ENCODE measurements around the gene SLC24A3.

Gene SLC24A3

DNA sequence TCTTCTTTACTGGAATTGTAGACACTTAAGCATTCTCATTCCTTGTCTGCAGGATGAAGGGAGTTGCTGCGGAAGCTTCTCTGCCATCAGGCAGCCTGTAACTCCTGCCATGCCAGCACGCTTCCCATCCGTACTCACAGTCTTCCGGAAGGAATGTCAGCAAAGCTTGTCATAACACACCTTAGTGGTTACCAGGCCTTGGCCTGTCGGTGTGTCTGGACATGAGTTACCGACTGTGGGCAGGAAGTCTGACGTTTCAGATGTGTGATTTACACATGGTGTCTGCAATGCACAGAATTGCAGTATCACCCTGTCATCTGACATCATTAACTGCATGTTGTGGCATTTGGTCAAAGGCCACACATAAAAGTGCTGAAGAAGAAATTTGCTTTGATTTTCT is 102.2 kb downstream of the SLC24A3 start:
- H3K4me1 ChIP-seq (ENCODE audit: control insufficient read depth, insufficient read depth, low read length, poor library complexity, severe bottlenecking), result no peaks in the 10 kb centered on the region
- H3K4me3 ChIP-seq (ENCODE audit: insufficient read depth, low read depth, low read length, poor library complexity, severe bottlenecking), result no peak overlapping the region
- no peaks in the 10 kb centered on the region for H3K27me3 ChIP-seq (replicated peaks; ENCODE audit: control insufficient read depth, insufficient read depth, low read length, poor library complexity, severe bottlenecking)
- H3K27ac ChIP-seq (ENCODE audit: insufficient read depth, low read length, poor library complexity, severe bottlenecking), result no peak overlapping the region
- no peaks in the 10 kb centered on the region for H3K9me3 ChIP-seq (ENCODE audit: control insufficient read depth, low read length)
- DNase-seq, result no peak
- H3K36me3 ChIP-seq (ENCODE audit: control insufficient read depth, insufficient read depth, low read length), result no peaks in the 10 kb centered on the region

GRCh38 chr20:19317237-19318069 is 105.0 kb downstream of the SLC24A3 start:
- H3K27ac ChIP-seq (ENCODE audit: insufficient read depth, low read length, poor library complexity, severe bottlenecking), result no peak overlapping the region
- no peaks in the 10 kb centered on the region for H3K4me1 ChIP-seq (ENCODE audit: control insufficient read depth, insufficient read depth, low read length, poor library complexity, severe bottlenecking)
- no peak for DNase-seq
- no peaks in the 10 kb centered on the region for H3K9me3 ChIP-seq (ENCODE audit: control insufficient read depth, low read length)
- no peak overlapping the region for H3K4me3 ChIP-seq (ENCODE audit: insufficient read depth, low read depth, low read length, poor library complexity, severe bottlenecking)
- no peaks in the 10 kb centered on the region for H3K27me3 ChIP-seq (replicated peaks; ENCODE audit: control insufficient read depth, insufficient read depth, low read length, poor library complexity, severe bottlenecking)
- H3K36me3 ChIP-seq (ENCODE audit: control insufficient read depth, insufficient read depth, low read length), result no peaks in the 10 kb centered on the region

DNA sequence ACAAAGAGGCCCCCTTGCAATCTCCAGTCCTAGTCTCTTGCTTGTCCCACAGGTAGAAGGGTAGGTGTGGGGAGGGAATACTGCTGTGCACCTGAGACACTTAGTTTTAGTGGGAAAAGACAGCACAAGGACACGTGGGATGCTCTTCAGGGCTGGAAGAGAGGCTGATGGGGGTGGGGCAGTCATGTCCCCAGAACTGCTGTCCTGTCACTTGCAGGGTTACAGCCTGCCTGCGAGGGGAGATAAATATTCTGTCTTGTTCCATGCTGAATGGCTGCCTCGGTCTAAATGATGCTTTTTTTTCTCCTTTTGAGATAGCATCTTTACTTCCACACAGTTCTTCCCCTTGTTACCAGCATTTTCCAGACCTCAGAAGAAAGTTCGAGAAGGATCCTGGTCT is 106.2 kb downstream of the SLC24A3 start:
- no peaks in the 10 kb centered on the region for H3K36me3 ChIP-seq (ENCODE audit: control insufficient read depth, insufficient read depth, low read length)
- no peaks in the 10 kb centered on the region for H3K4me1 ChIP-seq (ENCODE audit: control insufficient read depth, insufficient read depth, low read length, poor library complexity, severe bottlenecking)
- H3K9me3 ChIP-seq (ENCODE audit: control insufficient read depth, low read length), result no peaks in the 10 kb centered on the region
- H3K4me3 ChIP-seq (ENCODE audit: insufficient read depth, low read depth, low read length, poor library complexity, severe bottlenecking), result no peak overlapping the region
- no peak overlapping the region for H3K27ac ChIP-seq (ENCODE audit: insufficient read depth, low read length, poor library complexity, severe bottlenecking)
- H3K27me3 ChIP-seq (replicated peaks; ENCODE audit: control insufficient read depth, insufficient read depth, low read length, poor library complexity, severe bottlenecking), result no peaks in the 10 kb centered on the region
- no peak for DNase-seq

DNA sequence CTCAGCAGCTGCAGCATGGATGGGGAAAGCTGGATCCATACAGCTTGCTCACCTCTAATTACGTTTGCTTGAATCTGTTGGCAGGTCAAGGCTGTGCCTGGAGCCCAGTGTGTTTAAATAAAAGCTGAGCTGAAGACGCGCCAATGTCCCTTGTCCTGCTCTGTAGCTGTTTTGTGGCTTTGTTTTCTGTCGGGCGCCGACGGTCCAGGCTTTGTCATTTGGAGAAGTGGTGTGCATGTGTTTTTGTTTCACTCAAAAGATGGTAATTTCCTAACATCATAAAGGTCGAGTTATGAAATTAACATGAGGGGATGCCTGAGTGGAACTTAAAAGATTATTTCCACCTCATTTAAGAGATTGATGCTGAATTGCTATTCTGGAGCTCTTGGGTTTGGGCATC is 107.6 kb downstream of the SLC24A3 start:
- Histone ChIP-seq H3K36me3 (ENCODE audit: control insufficient read depth, insufficient read depth, low read length) (no peaks in the 10 kb centered on the region), H3K27me3 (replicated peaks; ENCODE audit: control insufficient read depth, insufficient read depth, low read length, poor library complexity, severe bottlenecking) (no peaks in the 10 kb centered on the region), H3K27ac (ENCODE audit: insufficient read depth, low read length, poor library complexity, severe bottlenecking) (no peak overlapping the region), H3K9me3 (ENCODE audit: control insufficient read depth, low read length) (no peaks in the 10 kb centered on the region), H3K4me1 (ENCODE audit: control insufficient read depth, insufficient read depth, low read length, poor library complexity, severe bottlenecking) (no peaks in the 10 kb centered on the region), H3K4me3 (ENCODE audit: insufficient read depth, low read depth, low read length, poor library complexity, severe bottlenecking) (no peak overlapping the region)
- no peak for DNase-seq

- Histone ChIP-seq H3K27ac (ENCODE audit: insufficient read depth, low read length, poor library complexity, severe bottlenecking) (no peak overlapping the region), H3K36me3 (ENCODE audit: control insufficient read depth, insufficient read depth, low read length) (no peaks in the 10 kb centered on the region), H3K9me3 (ENCODE audit: control insufficient read depth, low read length) (no peaks in the 10 kb centered on the region), H3K4me3 (ENCODE audit: insufficient read depth, low read depth, low read length, poor library complexity, severe bottlenecking) (no peak overlapping the region), H3K4me1 (ENCODE audit: control insufficient read depth, insufficient read depth, low read length, poor library complexity, severe bottlenecking) (no peaks in the 10 kb centered on the region), H3K27me3 (replicated peaks; ENCODE audit: control insufficient read depth, insufficient read depth, low read length, poor library complexity, severe bottlenecking) (no peaks in the 10 kb centered on the region)
- DNase-seq, result no peak
These were observed 108.7 kb downstream of the SLC24A3 start for GRCh38 chr20:19321176-19321575.

- no peak overlapping the region for H3K4me3 ChIP-seq (ENCODE audit: insufficient read depth, low read depth, low read length, poor library complexity, severe bottlenecking)
- H3K27me3 ChIP-seq (replicated peaks; ENCODE audit: control insufficient read depth, insufficient read depth, low read length, poor library complexity, severe bottlenecking), result no peaks in the 10 kb centered on the region
- H3K4me1 ChIP-seq (ENCODE audit: control insufficient read depth, insufficient read depth, low read length, poor library complexity, severe bottlenecking), result no peaks in the 10 kb centered on the region
- DNase-seq, result no peak
- no peak overlapping the region for H3K27ac ChIP-seq (ENCODE audit: insufficient read depth, low read length, poor library complexity, severe bottlenecking)
- no peaks in the 10 kb centered on the region for H3K9me3 ChIP-seq (ENCODE audit: control insufficient read depth, low read length)
- no peaks in the 10 kb centered on the region for H3K36me3 ChIP-seq (ENCODE audit: control insufficient read depth, insufficient read depth, low read length)
These were observed 109.9 kb downstream of the SLC24A3 start for GRCh38 chr20:19322061-19322985.

DNA sequence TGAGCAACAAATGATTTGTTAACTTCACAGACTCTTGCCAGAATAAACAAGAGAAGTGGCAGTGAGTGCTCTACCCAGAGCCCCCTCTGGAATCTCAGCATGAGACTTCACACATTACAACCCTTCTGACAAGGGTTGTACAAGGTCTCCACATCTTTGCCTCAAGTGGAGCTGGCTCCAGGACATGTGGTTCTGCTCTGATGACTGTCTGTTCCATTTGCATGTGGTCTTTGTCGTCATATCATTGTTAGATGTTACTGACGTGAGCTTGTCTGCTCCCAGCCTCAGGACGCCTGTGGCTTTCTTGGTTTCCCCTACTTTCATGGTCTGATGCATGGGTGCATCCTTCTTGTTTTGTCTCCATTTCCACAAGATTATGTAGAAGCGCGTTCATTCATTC is 115.0 kb downstream of the SLC24A3 start:
- Histone ChIP-seq H3K4me1 (ENCODE audit: control insufficient read depth, insufficient read depth, low read length, poor library complexity, severe bottlenecking) (no peaks in the 10 kb centered on the region), H3K4me3 (ENCODE audit: insufficient read depth, low read depth, low read length, poor library complexity, severe bottlenecking) (no peak overlapping the region), H3K27me3 (replicated peaks; ENCODE audit: control insufficient read depth, insufficient read depth, low read length, poor library complexity, severe bottlenecking) (no peaks in the 10 kb centered on the region), H3K27ac (ENCODE audit: insufficient read depth, low read length, poor library complexity, severe bottlenecking) (no peak overlapping the region), H3K9me3 (ENCODE audit: control insufficient read depth, low read length) (no peaks in the 10 kb centered on the region), H3K36me3 (ENCODE audit: control insufficient read depth, insufficient read depth, low read length) (no peaks in the 10 kb centered on the region)
- DNase-seq, result no peak

GRCh38 chr20:19328676-19329075 is 116.2 kb downstream of the SLC24A3 start:
- no peaks in the 10 kb centered on the region for H3K36me3 ChIP-seq (ENCODE audit: control insufficient read depth, insufficient read depth, low read length)
- no peak for DNase-seq
- no peaks in the 10 kb centered on the region for H3K9me3 ChIP-seq (ENCODE audit: control insufficient read depth, low read length)
- H3K4me1 ChIP-seq (ENCODE audit: control insufficient read depth, insufficient read depth, low read length, poor library complexity, severe bottlenecking), result no peaks in the 10 kb centered on the region
- H3K27ac ChIP-seq (ENCODE audit: insufficient read depth, low read length, poor library complexity, severe bottlenecking), result no peak overlapping the region
- H3K4me3 ChIP-seq (ENCODE audit: insufficient read depth, low read depth, low read length, poor library complexity, severe bottlenecking), result no peak overlapping the region
- H3K27me3 ChIP-seq (replicated peaks; ENCODE audit: control insufficient read depth, insufficient read depth, low read length, poor library complexity, severe bottlenecking), result no peaks in the 10 kb centered on the region

- no peak for DNase-seq
- no peaks in the 10 kb centered on the region for H3K9me3 ChIP-seq (ENCODE audit: control insufficient read depth, low read length)
- H3K4me3 ChIP-seq (ENCODE audit: insufficient read depth, low read depth, low read length, poor library complexity, severe bottlenecking), result no peak overlapping the region
These were observed 117.6 kb downstream of the SLC24A3 start for GRCh38 chr20:19330038-19330437.

DNA sequence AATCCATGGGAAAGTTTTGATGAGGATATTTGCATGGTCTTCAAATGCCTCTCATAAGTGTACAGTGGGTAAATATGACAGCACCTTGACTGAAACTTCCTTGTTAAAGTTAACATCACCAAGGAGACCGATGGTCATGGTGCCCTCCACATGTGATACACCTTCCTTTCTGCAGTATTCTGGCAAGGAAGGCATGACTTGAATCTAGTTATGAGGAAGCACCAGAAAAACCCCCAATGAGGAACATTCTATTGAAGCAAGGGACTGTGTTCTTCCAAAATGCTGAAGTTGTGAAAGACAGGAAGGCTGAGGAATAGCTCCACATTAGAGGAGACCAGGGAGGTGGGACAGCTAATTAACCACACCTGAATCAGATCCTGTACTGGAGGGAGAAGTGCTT is 118.3 kb downstream of the SLC24A3 start:
- Histone ChIP-seq H3K36me3 (ENCODE audit: control insufficient read depth, insufficient read depth, low read length) (no peaks in the 10 kb centered on the region), H3K4me1 (ENCODE audit: control insufficient read depth, insufficient read depth, low read length, poor library complexity, severe bottlenecking) (no peaks in the 10 kb centered on the region), H3K27me3 (replicated peaks; ENCODE audit: control insufficient read depth, insufficient read depth, low read length, poor library complexity, severe bottlenecking) (no peaks in the 10 kb centered on the region), H3K27ac (ENCODE audit: insufficient read depth, low read length, poor library complexity, severe bottlenecking) (no peak overlapping the region), H3K4me3 (ENCODE audit: insufficient read depth, low read depth, low read length, poor library complexity, severe bottlenecking) (no peak overlapping the region), H3K9me3 (ENCODE audit: control insufficient read depth, low read length) (no peaks in the 10 kb centered on the region)
- DNase-seq, result no peak

More at GRCh38 chr20:19330038-19330437, 117.6 kb downstream of the SLC24A3 start:
- Histone ChIP-seq H3K4me1 (ENCODE audit: control insufficient read depth, insufficient read depth, low read length, poor library complexity, severe bottlenecking) (no peaks in the 10 kb centered on the region), H3K27ac (ENCODE audit: insufficient read depth, low read length, poor library complexity, severe bottlenecking) (no peak overlapping the region), H3K36me3 (ENCODE audit: control insufficient read depth, insufficient read depth, low read length) (no peaks in the 10 kb centered on the region), H3K27me3 (replicated peaks; ENCODE audit: control insufficient read depth, insufficient read depth, low read length, poor library complexity, severe bottlenecking) (no peaks in the 10 kb centered on the region)
